Brain microvascular endothelial cell (primary cell): ENCODE results near the gene SLC26A11.

ENCODE experiments used
- DNase-seq: peaks from one replicate; pipeline ENCODE4 v3.0.0-alpha.2; 2020
- H3K27ac ChIP-seq: fragments of 250-450 bp; sonication (Bioruptor Pico); 2 replicates; pipeline ENCODE4 v1.5.1; 2020; ENCODE audit warnings: mild to moderate bottlenecking, moderate library complexity
- H3K27me3 ChIP-seq: fragments of 250-450 bp; sonication (Bioruptor Pico); replicated peaks from 2 replicates; pipeline ENCODE4 v1.5.1; 2020; ENCODE audit warnings: mild to moderate bottlenecking
- H3K36me3 ChIP-seq: fragments of 250-450 bp; sonication (Bioruptor Pico); replicated peaks from 2 replicates; pipeline ENCODE4 v1.5.1; 2020; ENCODE audit warnings: mild to moderate bottlenecking
- H3K4me3 ChIP-seq: 2 replicates; pipeline ENCODE4 v1.5.1; 2011; ENCODE audit warnings: low read depth, mild to moderate bottlenecking, control low read depth, low read length, moderate library complexity
- CTCF ChIP-seq: IDR thresholded peaks from 2 replicates; pipeline ENCODE4 v1.5.1; 2011; ENCODE audit warnings: low read depth, mild to moderate bottlenecking, moderate library complexity, low read length, control low read depth, inconsistent platforms; ENCODE audit errors: missing control alignments
- in situ Hi-C: cut with HindIII; loops from 2 replicates; pipeline ENCODE4 v1.10.0; 2017; ENCODE audit warnings: low sequenced_read_pairs, low pct_ligation_motif_present

The SLC26A11 gene

DNA sequence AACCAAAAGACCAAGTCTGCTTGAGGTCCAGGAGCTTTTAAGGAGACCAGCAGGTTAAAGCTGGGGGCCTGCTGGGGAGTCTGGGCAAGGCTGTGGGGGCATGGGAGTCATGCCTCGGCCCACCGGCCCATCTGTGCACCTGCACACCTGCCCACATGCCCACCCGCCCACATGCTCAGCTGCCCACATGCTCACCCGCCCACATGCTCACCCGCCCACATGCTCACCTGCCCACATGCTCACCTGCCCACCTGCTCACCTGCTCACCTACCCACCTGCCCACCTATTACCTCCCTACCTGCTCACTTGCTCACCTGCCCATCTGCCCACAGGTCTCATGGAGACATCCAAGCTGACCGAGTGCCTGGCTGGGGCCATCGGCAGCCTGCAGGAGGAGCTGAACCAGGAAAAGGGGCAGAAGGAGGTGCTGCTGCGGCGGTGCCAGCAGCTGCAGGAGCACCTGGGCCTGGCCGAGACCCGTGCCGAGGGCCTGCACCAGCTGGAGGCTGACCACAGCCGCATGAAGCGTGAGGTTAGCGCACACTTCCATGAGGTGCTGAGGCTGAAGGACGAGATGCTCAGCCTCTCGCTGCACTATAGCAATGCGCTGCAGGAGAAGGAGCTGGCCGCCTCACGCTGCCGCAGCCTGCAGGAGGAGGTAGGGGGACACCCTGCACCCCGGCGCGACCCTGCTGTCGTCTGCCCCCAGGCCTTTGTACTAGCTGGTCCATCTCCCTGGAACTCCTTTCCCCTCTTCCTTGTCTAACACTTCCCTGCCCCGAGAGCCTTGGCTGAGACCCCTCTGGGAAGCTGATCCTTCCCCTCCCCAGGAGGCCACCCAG is 36.4 kb upstream of the SLC26A11 start:
- Histone ChIP-seq H3K27ac (no peak overlapping the region), H3K27me3 (peaks cover 4% of the 10 kb centered on the region), H3K4me3 (no peak overlapping the region), H3K36me3 (no peaks in the 10 kb centered on the region)
- TF ChIP-seq CTCF, result no peak
- in situ Hi-C loops, result no loop called here
- no peak for DNase-seq

- no peak for TF ChIP-seq CTCF
- in situ Hi-C loops, result no loop called here
- peaks cover 4% of the 10 kb centered on the region for H3K27me3 ChIP-seq
- DNase-seq, result no peak
- no peak overlapping the region for H3K27ac ChIP-seq
- H3K4me3 ChIP-seq, result no peak overlapping the region
- H3K36me3 ChIP-seq, result no peaks in the 10 kb centered on the region
Observed at GRCh38 chr17:80184423-80184714, 35.9 kb upstream of the SLC26A11 start.

DNA sequence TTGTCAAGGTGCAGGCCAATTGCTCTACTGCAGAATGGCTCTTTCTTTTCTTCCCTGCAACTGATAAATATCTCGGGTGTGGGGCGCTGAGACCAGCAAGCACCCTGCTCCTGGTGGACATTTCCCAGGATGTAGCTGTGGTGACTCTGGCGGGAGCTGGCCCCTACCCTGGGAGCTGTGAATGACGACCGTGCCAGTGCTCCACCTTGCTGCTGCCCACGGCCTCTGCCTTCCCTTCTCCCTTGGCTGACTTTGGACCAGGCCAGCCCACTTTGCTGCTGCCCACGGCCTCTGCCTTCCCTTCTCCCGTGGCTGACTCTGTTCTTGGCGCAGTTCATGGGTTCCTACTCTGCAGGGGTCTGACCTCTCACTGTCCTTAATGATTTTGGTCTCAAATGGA is 34.3 kb upstream of the SLC26A11 start:
- no peak for DNase-seq
- no peak overlapping the region for H3K4me3 ChIP-seq
- TF ChIP-seq CTCF, result no peak
- H3K36me3 ChIP-seq, result no peaks in the 10 kb centered on the region
- in situ Hi-C loops, result no loop called here
- no peaks in the 10 kb centered on the region for H3K27me3 ChIP-seq
- no peak overlapping the region for H3K27ac ChIP-seq

DNA sequence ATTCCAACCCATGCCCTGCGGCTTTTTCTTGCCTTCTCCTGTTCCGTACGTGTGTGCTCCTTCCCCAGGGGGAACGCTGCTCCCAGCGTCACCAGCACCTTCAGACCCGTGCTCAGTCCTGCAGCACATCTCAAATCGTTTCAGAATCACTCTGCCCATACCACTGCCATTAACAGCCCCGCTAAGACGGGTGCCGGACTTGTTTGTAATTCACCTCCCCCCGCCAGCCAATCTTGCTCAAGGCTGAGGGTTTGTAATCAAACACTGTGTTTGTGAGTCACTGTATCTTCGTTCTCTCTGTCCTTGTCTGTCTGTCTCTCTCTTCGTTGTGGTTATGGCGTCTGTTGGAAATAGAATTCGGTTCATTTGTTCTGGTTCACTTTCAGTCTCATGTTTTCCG is 33.1 kb upstream of the SLC26A11 start:
- no peak for DNase-seq
- no peak for TF ChIP-seq CTCF
- in situ Hi-C loops, result no loop called here
- no peak overlapping the region for H3K4me3 ChIP-seq
- no peaks in the 10 kb centered on the region for H3K36me3 ChIP-seq
- no peaks in the 10 kb centered on the region for H3K27me3 ChIP-seq
- no peak overlapping the region for H3K27ac ChIP-seq

DNA sequence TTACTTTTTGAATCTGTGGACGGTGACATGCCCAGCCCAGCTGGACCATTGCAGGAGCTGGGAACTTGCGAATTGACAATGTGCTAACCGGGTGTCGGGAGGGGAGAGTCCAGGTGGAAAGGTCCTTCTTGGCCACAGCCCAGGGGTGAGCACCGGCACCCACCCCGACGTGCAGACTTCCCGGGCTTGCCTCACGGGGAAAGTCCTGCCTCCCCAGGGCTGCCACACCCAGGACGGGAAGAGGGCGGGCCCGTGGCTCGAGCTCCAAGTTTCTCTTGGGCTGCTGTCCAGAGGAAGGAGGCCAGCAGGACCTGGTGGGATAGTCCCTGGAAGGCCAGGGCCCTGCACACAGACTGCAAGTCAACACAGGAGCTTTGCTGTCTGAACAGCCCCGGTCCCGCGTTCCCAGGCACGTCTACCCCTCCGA is 32.7 kb upstream of the SLC26A11 start:
- no peaks in the 10 kb centered on the region for H3K27me3 ChIP-seq
- no peak for TF ChIP-seq CTCF
- in situ Hi-C loops, result no loop called here
- H3K4me3 ChIP-seq, result no peak overlapping the region
- H3K36me3 ChIP-seq, result no peaks in the 10 kb centered on the region
- no peak for DNase-seq
- H3K27ac ChIP-seq, result no peak overlapping the region

GRCh38 chr17:80189611-80190010 is 30.6 kb upstream of the SLC26A11 start:
- no peak overlapping the region for H3K27ac ChIP-seq
- H3K36me3 ChIP-seq, result no peaks in the 10 kb centered on the region
- H3K4me3 ChIP-seq, result no peak overlapping the region
- in situ Hi-C loops, result no loop called here
- no peak for DNase-seq
- no peaks in the 10 kb centered on the region for H3K27me3 ChIP-seq
- no peak for TF ChIP-seq CTCF
